Cardiac muscle cell (in vitro differentiated cells and primary cell): ENCODE data around the gene LRRC71. TPM values are rescaled to one million over a fixed set of nuclear protein-coding genes. Genes with fewer than 3 reads are reported as not detected.
A peak's percentile ranks its signal among the peaks of the same experiment; 100 is the strongest.

ENCODE experiments used
- DNase-seq, 2 donors: peaks; one replicate each; pipeline versions ENCODE4 v3.0.0 to v3.0.0-alpha.2; 2010 to 2017; ENCODE audit warnings: low read depth in 1 of 2, low spot score in 1 of 2
- H3K27ac ChIP-seq: fragments of 200-600 bp; sonication (generic); 2 replicates; pipeline ENCODE4 v1.5.1; 2016
- H3K27me3 ChIP-seq: fragments of 200-600 bp; sonication (generic); 2 replicates; pipeline ENCODE4 v1.6.0; 2016; ENCODE audit warnings: control low read depth
- H3K36me3 ChIP-seq: fragments of 200-600 bp; sonication (generic); 2 replicates; pipeline ENCODE4 v1.5.1; 2016; ENCODE audit warnings: control low read depth
- H3K4me1 ChIP-seq: fragments of 200-600 bp; sonication (generic); 2 replicates; pipeline ENCODE4 v1.8.1; 2017; ENCODE audit warnings: low read depth, mild to moderate bottlenecking, mixed run types
- H3K4me3 ChIP-seq: fragments of 200-600 bp; sonication (generic); 2 replicates; pipeline ENCODE4 v1.5.1; 2016; ENCODE audit warnings: mild to moderate bottlenecking
- H3K9me3 ChIP-seq: fragments of 200-600 bp; sonication (generic); 2 replicates; pipeline ENCODE4 v1.5.1; 2017; ENCODE audit warnings: low read depth, mild to moderate bottlenecking, control low read depth
- CTCF ChIP-seq: IDR thresholded peaks from 2 replicates; pipeline ENCODE4 v1.5.1; 2012; ENCODE audit warnings: low read depth, mild to moderate bottlenecking, low read length
- polyA plus RNA-seq: library from polyadenylated mRNA; unstranded; fragments of >200 nt; fragmentation: Nextera tagmentation; extraction: Ambion mirVana; gene quantifications from 2 replicates; pipeline ENCODE4 v1.2.1, GENCODE V29; 2016
- total RNA-seq: library from RNA; depleted of rRNA; stranded (reverse); fragments of >200 nt; gene quantifications from 2 replicates; pipeline ENCODE4 v1.2.3, GENCODE V29; 2016

LRRC71 gene
- total and polyA plus RNA-seq, 2 experiments from 2014 or later, result 0.24 to 0.45 TPM

- Histone ChIP-seq H3K4me3 (no peak overlapping the region), H3K27me3 (no peaks in the 10 kb centered on the region), H3K4me1 (no peaks in the 10 kb centered on the region), H3K36me3 (no peaks in the 10 kb centered on the region), H3K9me3 (no peaks in the 10 kb centered on the region), H3K27ac (no peak overlapping the region)
- DNase-seq, result no peak
- TF ChIP-seq CTCF, result no peak
Observed at GRCh38 chr1:156882543-156882942, 37.9 kb upstream of the LRRC71 start.

DNA sequence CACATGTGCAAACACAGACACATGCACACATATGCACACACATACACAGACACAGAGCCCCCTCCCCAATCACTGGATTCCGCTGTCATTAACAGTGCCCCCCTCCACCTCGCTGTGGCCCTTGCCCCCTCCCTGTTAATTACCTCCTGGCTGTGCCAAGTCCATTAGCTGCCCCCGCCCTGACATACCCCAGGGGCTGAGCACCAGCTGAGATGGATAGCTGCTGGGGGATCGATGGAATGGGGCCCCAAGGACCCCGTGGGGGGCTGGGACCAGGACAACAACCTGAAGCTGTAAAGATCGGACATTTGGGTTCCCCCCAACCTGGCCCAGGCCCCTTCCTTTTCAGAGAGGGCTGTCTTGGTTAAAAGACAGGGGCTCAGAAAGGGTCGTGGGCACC is 36.5 kb upstream of the LRRC71 start:
- Histone ChIP-seq H3K27me3 (no peaks in the 10 kb centered on the region), H3K9me3 (no peaks in the 10 kb centered on the region), H3K36me3 (no peaks in the 10 kb centered on the region), H3K4me1 (no peaks in the 10 kb centered on the region), H3K4me3 (no peak overlapping the region), H3K27ac (no peak overlapping the region)
- TF ChIP-seq CTCF, result no peak
- no peak for DNase-seq

GRCh38 chr1:156884560-156885184 is 35.8 kb upstream of the LRRC71 start:
- TF ChIP-seq CTCF, result no peak
- DNase-seq, result peak in 1 of 2 donors; percentile 38
- H3K9me3 ChIP-seq, result no peaks in the 10 kb centered on the region
- H3K4me3 ChIP-seq, result no peak overlapping the region
- H3K27me3 ChIP-seq, result no peaks in the 10 kb centered on the region
- H3K4me1 ChIP-seq, result no peaks in the 10 kb centered on the region
- no peak overlapping the region for H3K27ac ChIP-seq
- H3K36me3 ChIP-seq, result no peaks in the 10 kb centered on the region

DNA sequence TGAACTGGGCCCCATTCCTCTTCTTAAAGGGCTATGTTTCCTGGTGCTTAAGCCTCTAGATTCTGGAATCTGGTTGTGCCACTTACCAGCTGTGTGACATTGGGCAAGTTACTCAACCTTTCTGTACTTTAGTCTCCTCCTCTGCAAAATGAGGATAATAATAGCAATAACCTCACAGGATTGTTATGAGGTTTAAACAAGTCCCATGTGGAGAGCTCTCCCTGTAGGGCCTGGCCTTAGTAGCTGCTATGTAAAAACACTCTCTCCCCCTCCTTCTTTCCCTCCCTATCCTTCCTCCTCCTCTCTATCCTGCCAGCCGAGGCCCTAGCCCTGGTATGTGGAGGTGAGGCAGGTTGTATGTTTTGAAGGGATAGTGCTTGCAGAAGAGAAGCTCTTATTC is 35.1 kb upstream of the LRRC71 start:
- Histone ChIP-seq H3K36me3 (no peaks in the 10 kb centered on the region), H3K9me3 (no peaks in the 10 kb centered on the region), H3K4me3 (no peak overlapping the region), H3K27me3 (peaks cover 2% of the 10 kb centered on the region), H3K27ac (no peak overlapping the region), H3K4me1 (no peaks in the 10 kb centered on the region)
- no peak for DNase-seq
- TF ChIP-seq CTCF, result no peak

- TF ChIP-seq CTCF, result no peak
- Histone ChIP-seq H3K9me3 (no peaks in the 10 kb centered on the region), H3K36me3 (no peaks in the 10 kb centered on the region), H3K4me1 (no peaks in the 10 kb centered on the region), H3K27me3 (peaks cover 6% of the 10 kb centered on the region), H3K27ac (no peak overlapping the region), H3K4me3 (no peak overlapping the region)
- DNase-seq, result no peak
Observed at GRCh38 chr1:156885880-156886355, 34.5 kb upstream of the LRRC71 start.
